ENCODE data around the gene INKA1. TPM values are rescaled to one million over a fixed set of nuclear protein-coding genes. Genes with fewer than 3 reads are reported as not detected.

INKA1 gene
- 1 to 10 TPM; 1.0 to 1.2 TPM for total RNA-seq

DNA sequence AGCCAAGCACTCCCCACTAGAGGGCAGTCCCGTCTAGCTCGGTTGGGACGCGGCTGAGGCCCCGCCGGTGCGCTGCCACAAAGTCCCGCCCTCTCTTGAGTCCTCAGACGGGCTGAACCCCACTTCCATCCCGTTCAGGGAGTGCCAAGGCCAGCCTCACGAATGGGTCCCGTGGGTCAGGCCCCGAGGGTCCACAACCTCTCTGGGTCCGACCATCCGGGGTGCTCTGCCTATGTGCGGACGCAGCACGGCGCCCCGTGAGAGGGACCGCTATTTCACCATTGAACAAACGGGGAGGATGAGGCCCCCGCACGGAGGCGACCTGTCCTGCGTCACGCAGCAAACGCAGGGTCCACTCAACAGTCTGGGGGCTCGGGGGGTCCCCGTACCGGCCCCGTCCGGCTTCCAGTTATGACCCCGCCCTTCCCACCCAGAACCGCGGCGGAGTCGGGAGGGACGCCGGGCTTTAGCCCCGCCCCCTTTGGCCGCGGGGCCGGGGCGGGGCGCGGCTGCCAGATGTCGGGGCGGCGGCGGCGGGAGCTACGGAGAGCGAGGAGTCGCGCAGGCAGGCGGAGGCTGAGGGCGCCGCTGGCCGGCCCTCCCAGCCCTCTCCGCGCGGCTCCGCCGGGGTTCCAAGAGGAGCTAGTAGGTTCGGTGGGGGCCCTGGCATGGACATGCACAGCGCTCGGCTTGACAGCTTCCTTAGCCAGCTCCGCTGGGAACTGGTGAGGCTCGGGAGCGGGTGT lies at the start of gene INKA1:
INKA1 (plus strand) TSS at position 543 of the 746 bp plus-strand sequence; CDS start at position 675, 132 bp downstream.
- ChIA-PET CTCF (interaction anchor here (0.7 to 9.3 kb wide), 29 partner anchors 10 to 423 kb away, joined by 3 to 159 read pairs (median 4); partner anchors contain the start of genes GMPPB, IP6K1, MON1A and RBM5), POLR2A (interaction anchor here (1.2 to 2.5 kb wide), 3 partner anchors 10 to 36 kb away, joined by 7 to 17 read pairs (median 9); partner anchors contain the start of genes IP6K1 and UBA7)
- intact Hi-C loops (cut with micrococcal nuclease): loop anchor here (1.0 to 2.0 kb wide), 6 partner anchors 10 to 333 kb away; partner anchors contain the start of genes DAG1, IP6K1, RBM5 and UBA7
- Mint-ChIP-seq H3K27me3 (peaks cover 8% of the 10 kb centered on the region), H3K27ac (peak within 1 kb of the TSS; percentile 82), H3K4me3 (peak within 1 kb of the TSS; percentile 88), H3K36me3 (no peaks in the 10 kb centered on the region), H3K4me1 (ENCODE audit: low read depth) (peaks cover 37% of the 10 kb centered on the region), H3K9me3 (no peaks in the 10 kb centered on the region)
- DNase-seq: peak; percentile 92

- H3K4me1 Mint-ChIP-seq (ENCODE audit: low read depth): peaks cover 28% of the 10 kb centered on the region
- no peaks in the 10 kb centered on the region for H3K27me3 Mint-ChIP-seq
- CTCF ChIA-PET: no interaction called here
- peaks cover 6% of the 10 kb centered on the region for H3K36me3 Mint-ChIP-seq
- POLR2A ChIA-PET: interaction anchor here (0.6 kb wide), 1 partner anchor 215 kb away, joined by 4 read pairs; no protein-coding TSS in a partner anchor
- DNase-seq: no peak
- H3K27ac Mint-ChIP-seq: no peak overlapping the region
- no peaks in the 10 kb centered on the region for H3K9me3 Mint-ChIP-seq
- H3K4me3 Mint-ChIP-seq: no peak overlapping the region
- intact Hi-C loops (cut with micrococcal nuclease): no loop called here
Observed at GRCh38 chr3:49754536-49754935, 48.5 kb upstream of the INKA1 start.

DNA sequence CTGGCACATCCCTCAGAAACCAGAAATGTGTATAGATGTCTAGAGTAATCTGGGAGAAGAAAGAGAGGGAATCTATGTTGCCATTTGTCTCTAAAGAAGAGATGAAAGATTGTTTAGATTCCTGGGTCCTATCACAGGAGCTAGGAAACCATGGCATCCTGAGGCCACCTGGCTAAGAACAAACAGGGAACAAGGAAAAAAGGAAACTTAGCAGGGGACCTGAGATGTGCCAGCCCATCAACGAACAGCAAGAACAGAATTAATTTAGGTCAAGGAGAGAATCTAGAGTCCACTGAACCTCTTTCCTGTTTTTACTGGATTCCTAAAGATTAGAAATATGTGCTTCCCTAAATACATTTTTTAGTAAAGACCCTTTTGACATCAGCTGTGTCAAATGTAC lies 47.0 kb upstream of the INKA1 start:
- POLR2A ChIA-PET: no interaction called here
- H3K9me3 Mint-ChIP-seq: no peaks in the 10 kb centered on the region
- CTCF ChIA-PET: interaction anchor here (1.0 kb wide), 1 partner anchor 365 kb away, joined by 3 read pairs; no protein-coding TSS in a partner anchor
- H3K4me3 Mint-ChIP-seq: no peak overlapping the region
- no peaks in the 10 kb centered on the region for H3K27me3 Mint-ChIP-seq
- intact Hi-C loops (cut with micrococcal nuclease): no loop called here
- H3K4me1 Mint-ChIP-seq (ENCODE audit: low read depth): peaks cover 24% of the 10 kb centered on the region
- peaks cover 4% of the 10 kb centered on the region for H3K36me3 Mint-ChIP-seq
- DNase-seq: no peak
- H3K27ac Mint-ChIP-seq: no peak overlapping the region

DNA sequence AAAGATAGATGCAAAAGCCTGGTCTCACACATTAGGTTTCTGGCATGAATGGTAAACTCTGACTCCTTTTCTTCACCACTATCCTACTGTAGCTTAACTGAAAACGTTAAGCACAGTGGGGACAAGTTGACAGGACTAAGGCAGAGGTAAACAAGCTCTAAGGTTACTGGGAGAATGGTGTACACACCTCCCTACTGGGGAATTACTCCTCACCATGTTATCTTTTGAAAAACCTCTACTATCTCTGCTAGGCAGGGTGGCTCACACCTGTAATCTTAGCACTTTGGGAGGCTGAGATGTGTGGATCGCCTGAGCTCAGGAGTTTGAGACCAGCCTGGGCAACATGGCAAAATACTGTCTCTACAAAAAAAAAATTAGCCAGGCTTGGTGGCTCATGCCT lies 45.9 kb upstream of the INKA1 start:
- no peak for DNase-seq
- Mint-ChIP-seq H3K9me3 (no peaks in the 10 kb centered on the region), H3K4me3 (no peak overlapping the region), H3K4me1 (ENCODE audit: low read depth) (peaks cover 24% of the 10 kb centered on the region), H3K27me3 (no peaks in the 10 kb centered on the region), H3K36me3 (peaks cover 4% of the 10 kb centered on the region), H3K27ac (no peak overlapping the region)
- ChIA-PET CTCF (interaction anchor here (1.3 kb wide), 1 partner anchor 38 kb away, joined by 3 read pairs; the partner anchor contains the start of gene AMIGO3), POLR2A (no interaction called here)
- intact Hi-C loops (cut with micrococcal nuclease): no loop called here

DNA sequence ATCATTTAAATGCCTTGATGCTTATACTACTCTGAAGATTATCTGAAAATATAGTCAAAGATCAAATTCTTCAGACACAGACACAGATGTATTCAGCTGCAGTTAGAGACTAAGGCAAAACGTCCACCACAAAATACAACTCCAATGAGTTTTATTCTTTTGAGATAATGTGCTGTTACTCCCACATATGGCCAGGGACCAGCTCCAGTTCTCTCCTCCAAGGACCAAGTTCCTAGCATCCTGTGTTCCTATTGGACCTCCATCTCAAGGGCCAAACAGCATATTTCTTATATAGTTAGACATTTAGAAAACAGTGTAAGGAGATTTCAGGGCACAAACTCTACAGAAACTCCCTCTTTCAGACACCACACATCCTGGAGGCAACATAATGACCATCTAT lies 43.8 kb upstream of the INKA1 start:
- no peaks in the 10 kb centered on the region for H3K9me3 Mint-ChIP-seq
- DNase-seq: no peak
- peaks cover 2% of the 10 kb centered on the region for H3K36me3 Mint-ChIP-seq
- no peak overlapping the region for H3K27ac Mint-ChIP-seq
- POLR2A ChIA-PET: no interaction called here
- peaks cover 18% of the 10 kb centered on the region for H3K4me1 Mint-ChIP-seq (ENCODE audit: low read depth)
- no peaks in the 10 kb centered on the region for H3K27me3 Mint-ChIP-seq
- intact Hi-C loops (cut with micrococcal nuclease): no loop called here
- H3K4me3 Mint-ChIP-seq: no peak overlapping the region
- CTCF ChIA-PET: interaction anchor here (1.3 kb wide), 1 partner anchor 40 kb away, joined by 3 read pairs; the partner anchor contains the start of gene CDHR4

DNA sequence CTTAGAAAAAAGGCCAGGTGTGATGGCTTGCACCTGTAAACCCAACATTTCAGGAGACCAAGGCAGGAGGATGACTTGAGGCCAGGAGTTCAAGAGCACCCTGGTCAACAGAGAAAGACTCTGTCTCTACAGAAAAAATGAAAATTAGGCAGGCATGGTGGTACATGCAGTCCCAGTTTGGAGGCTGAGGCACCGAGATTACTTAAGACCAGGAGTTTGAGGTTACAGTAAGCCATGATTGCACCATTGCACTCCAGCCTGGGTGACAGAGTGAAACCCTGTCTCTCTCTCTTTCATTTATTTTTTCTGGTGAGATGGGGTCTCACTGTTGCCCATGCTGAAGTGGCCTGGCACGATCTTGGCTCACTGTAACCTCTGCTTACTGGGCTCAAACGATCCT lies 41.4 kb upstream of the INKA1 start:
- Mint-ChIP-seq H3K27me3 (no peaks in the 10 kb centered on the region), H3K9me3 (no peaks in the 10 kb centered on the region), H3K36me3 (peaks cover 4% of the 10 kb centered on the region), H3K27ac (no peak overlapping the region), H3K4me3 (no peak overlapping the region), H3K4me1 (ENCODE audit: low read depth) (peaks cover 8% of the 10 kb centered on the region)
- intact Hi-C loops (cut with micrococcal nuclease): no loop called here
- ChIA-PET POLR2A (no interaction called here), CTCF (no interaction called here)
- no peak for DNase-seq

DNA sequence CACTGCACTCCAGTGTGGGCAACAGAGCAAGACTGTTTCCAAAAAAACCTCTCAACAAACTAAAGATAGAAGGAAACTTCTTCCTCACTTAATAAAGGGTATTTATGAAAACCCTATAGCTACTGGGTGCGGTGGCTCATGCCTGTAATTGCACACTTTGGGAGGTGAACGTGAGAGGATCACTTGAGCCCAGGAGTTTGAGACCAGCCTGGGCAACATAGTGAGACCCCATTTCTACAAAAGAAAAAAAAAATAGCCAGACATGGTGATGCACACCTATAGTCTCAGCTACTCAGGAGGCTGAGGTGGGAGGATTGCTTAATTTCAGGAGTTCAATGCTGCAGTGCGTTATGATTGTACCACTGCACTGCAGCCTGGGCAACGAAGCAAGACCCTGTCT lies 39.1 kb upstream of the INKA1 start:
- no peak for DNase-seq
- ChIA-PET POLR2A (no interaction called here), CTCF (interaction anchor here (0.6 kb wide), 1 partner anchor 10 kb away, joined by 3 read pairs; no protein-coding TSS in a partner anchor)
- Mint-ChIP-seq H3K27ac (no peak overlapping the region), H3K36me3 (peaks cover 4% of the 10 kb centered on the region), H3K9me3 (no peaks in the 10 kb centered on the region), H3K4me1 (ENCODE audit: low read depth) (peaks cover 3% of the 10 kb centered on the region), H3K27me3 (no peaks in the 10 kb centered on the region), H3K4me3 (no peak overlapping the region)
- intact Hi-C loops (cut with micrococcal nuclease): no loop called here

GRCh38 chr3:49769286-49769915 lies 33.7 kb upstream of the INKA1 start:
- H3K4me1 Mint-ChIP-seq (ENCODE audit: low read depth): peaks cover 26% of the 10 kb centered on the region
- peaks cover 11% of the 10 kb centered on the region for H3K36me3 Mint-ChIP-seq
- POLR2A ChIA-PET: no interaction called here
- H3K27me3 Mint-ChIP-seq: no peaks in the 10 kb centered on the region
- H3K27ac Mint-ChIP-seq: no peak overlapping the region
- CTCF ChIA-PET: interaction anchor here (2.1 kb wide), 1 partner anchor 70 kb away, joined by 5 read pairs; no protein-coding TSS in a partner anchor
- intact Hi-C loops (cut with micrococcal nuclease): no loop called here
- no peak overlapping the region for H3K4me3 Mint-ChIP-seq
- no peak for DNase-seq
- no peaks in the 10 kb centered on the region for H3K9me3 Mint-ChIP-seq

DNA sequence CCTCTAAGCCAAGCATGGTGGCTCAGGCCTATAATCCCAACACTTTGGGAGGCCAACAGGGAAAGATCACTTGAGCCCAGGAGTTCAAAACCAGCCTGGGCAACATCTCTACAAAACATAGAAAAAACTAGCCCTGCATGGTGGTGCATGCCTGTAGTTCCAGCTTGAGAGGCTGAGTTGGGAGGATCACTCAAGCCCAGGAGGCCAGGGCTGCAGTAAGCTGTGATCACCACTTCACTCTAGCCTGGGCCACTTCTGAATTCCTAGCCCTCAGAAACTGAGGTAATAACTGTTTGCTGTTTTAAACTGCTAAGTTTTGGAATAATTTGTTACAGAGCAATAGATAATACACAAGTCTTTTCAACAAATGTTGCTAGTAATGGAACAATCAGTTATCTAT lies 33.1 kb upstream of the INKA1 start:
- DNase-seq: no peak
- CTCF ChIA-PET: interaction anchor here (0.9 to 2.1 kb wide), 2 partner anchors 33 to 69 kb away, joined by 3 to 5 read pairs; partner anchors contain the start of gene INKA1
- Mint-ChIP-seq H3K9me3 (no peaks in the 10 kb centered on the region), H3K4me3 (no peak overlapping the region), H3K27ac (peak overlapping the region; percentile 34), H3K36me3 (peaks cover 9% of the 10 kb centered on the region), H3K4me1 (ENCODE audit: low read depth) (peaks cover 31% of the 10 kb centered on the region), H3K27me3 (no peaks in the 10 kb centered on the region)
- POLR2A ChIA-PET: no interaction called here
- intact Hi-C loops (cut with micrococcal nuclease): no loop called here

DNA sequence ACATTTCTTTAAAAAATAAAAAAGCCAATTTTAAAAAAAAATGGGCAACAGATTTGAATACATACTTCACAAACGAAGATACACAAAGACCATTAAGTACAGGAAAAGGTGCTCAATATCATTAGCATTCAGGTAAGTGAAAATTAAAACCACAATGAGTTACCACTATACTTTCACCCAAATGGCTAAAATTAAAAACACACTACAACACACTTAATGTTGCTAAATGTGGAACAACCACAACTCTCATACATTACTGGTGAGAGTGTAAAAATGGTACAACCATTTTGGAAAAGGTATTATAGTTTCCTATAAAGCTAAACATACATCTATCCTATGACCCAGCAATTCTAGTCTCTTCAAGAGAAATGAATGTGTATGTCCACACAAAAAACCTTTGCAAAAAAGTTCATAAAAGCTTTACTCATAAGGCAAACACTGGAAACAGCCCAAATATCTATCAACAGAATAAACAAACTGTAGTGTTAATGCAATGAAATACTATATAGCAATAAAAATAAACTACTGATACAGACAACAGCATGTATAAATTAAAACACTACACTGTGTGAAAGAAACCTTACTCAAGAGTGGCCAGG lies 31.6 kb upstream of the INKA1 start:
- no peaks in the 10 kb centered on the region for H3K9me3 Mint-ChIP-seq
- POLR2A ChIA-PET: no interaction called here
- no peaks in the 10 kb centered on the region for H3K27me3 Mint-ChIP-seq
- no peak overlapping the region for H3K4me3 Mint-ChIP-seq
- H3K36me3 Mint-ChIP-seq: peaks cover 7% of the 10 kb centered on the region
- H3K4me1 Mint-ChIP-seq (ENCODE audit: low read depth): peaks cover 38% of the 10 kb centered on the region
- H3K27ac Mint-ChIP-seq: no peak overlapping the region
- no peak for DNase-seq
- intact Hi-C loops (cut with micrococcal nuclease): no loop called here
- CTCF ChIA-PET: interaction anchor here (1.4 kb wide), 1 partner anchor 68 kb away, joined by 4 read pairs; no protein-coding TSS in a partner anchor

GRCh38 chr3:49772703-49773102 lies 30.4 kb upstream of the INKA1 start:
- no peak overlapping the region for H3K27ac Mint-ChIP-seq

GRCh38 chr3:49775538-49775937 lies 27.5 kb upstream of the INKA1 start:
- Mint-ChIP-seq H3K4me3 (no peak overlapping the region), H3K36me3 (peaks cover 1% of the 10 kb centered on the region), H3K27ac (no peak overlapping the region), H3K4me1 (ENCODE audit: low read depth) (peaks cover 37% of the 10 kb centered on the region), H3K27me3 (no peaks in the 10 kb centered on the region), H3K9me3 (no peaks in the 10 kb centered on the region)
- no peak for DNase-seq
- intact Hi-C loops (cut with micrococcal nuclease): no loop called here
- ChIA-PET POLR2A (interaction anchor here (1.3 kb wide), 1 partner anchor 11 kb away, joined by 4 read pairs; the partner anchor contains the start of gene IP6K1), CTCF (no interaction called here)

More at GRCh38 chr3:49772703-49773102, 30.4 kb upstream of the INKA1 start:
- intact Hi-C loops (cut with micrococcal nuclease): no loop called here
- H3K27me3 Mint-ChIP-seq: no peaks in the 10 kb centered on the region
- H3K9me3 Mint-ChIP-seq: no peaks in the 10 kb centered on the region
- H3K4me3 Mint-ChIP-seq: no peak overlapping the region
- CTCF ChIA-PET: interaction anchor here (0.8 to 1.4 kb wide), 2 partner anchors 67 to 528 kb away, joined by 3 read pairs; no protein-coding TSS in a partner anchor
- H3K36me3 Mint-ChIP-seq: peaks cover 8% of the 10 kb centered on the region
- DNase-seq: no peak
- POLR2A ChIA-PET: no interaction called here
- H3K4me1 Mint-ChIP-seq (ENCODE audit: low read depth): peaks cover 40% of the 10 kb centered on the region
